ENCODE data around the gene LEMD1. TPM values are rescaled to one million over a fixed set of nuclear protein-coding genes. Genes with fewer than 3 reads are reported as not detected.
"Not testable (repeated sequence)": the region's sequence is repeated elsewhere in the genome, so short reads cannot be mapped to it uniquely, and the experiment has no call there.

LEMD1 gene
- polyA plus RNA-seq, 3 donors, result 3.3 to 3.9 (median 3.6) TPM

- no peak for DNase-seq (ENCODE audit: low read depth in 3 of 3, low spot score in 2 of 3)
These were observed 25.8 kb upstream of the LEMD1 start for GRCh38 chr1:205447457-205448341.

- no peak for DNase-seq (ENCODE audit: low read depth in 3 of 3, low spot score in 2 of 3)
These were observed 25.0 kb upstream of the LEMD1 start for GRCh38 chr1:205446828-205447227.

GRCh38 chr1:205445646-205445935 is 23.7 kb upstream of the LEMD1 start:
- DNase-seq (ENCODE audit: low read depth in 3 of 3, low spot score in 2 of 3), result no peak

- no peak for DNase-seq (ENCODE audit: low read depth in 3 of 3, low spot score in 2 of 3)
These were observed 23.2 kb upstream of the LEMD1 start for GRCh38 chr1:205444931-205445645.

GRCh38 chr1:205444300-205444930 is 22.6 kb upstream of the LEMD1 start:
- no peak for DNase-seq (ENCODE audit: low read depth in 3 of 3, low spot score in 2 of 3)

GRCh38 chr1:205443585-205444299 is 21.9 kb upstream of the LEMD1 start:
- no peak for DNase-seq (ENCODE audit: low read depth in 3 of 3, low spot score in 2 of 3)

GRCh38 chr1:205442051-205442725 is 20.3 kb upstream of the LEMD1 start:
- no peak for DNase-seq (ENCODE audit: low read depth in 3 of 3, low spot score in 2 of 3)

GRCh38 chr1:205441716-205442050 is 19.8 kb upstream of the LEMD1 start:
- no peak for DNase-seq (ENCODE audit: low read depth in 3 of 3, low spot score in 2 of 3)

GRCh38 chr1:205441318-205441633 is 19.4 kb upstream of the LEMD1 start:
- no peak for DNase-seq (ENCODE audit: low read depth in 3 of 3, low spot score in 2 of 3)

- DNase-seq (ENCODE audit: low read depth in 3 of 3, low spot score in 2 of 3), result peak in 1 of 3 donors; percentile 47
These were observed 18.8 kb upstream of the LEMD1 start for GRCh38 chr1:205440476-205441317.

GRCh38 chr1:205440121-205440475 is 18.2 kb upstream of the LEMD1 start:
- no peak for DNase-seq (ENCODE audit: low read depth in 3 of 3, low spot score in 2 of 3)

GRCh38 chr1:205438213-205439158 is 16.6 kb upstream of the LEMD1 start:
- DNase-seq (ENCODE audit: low read depth in 3 of 3, low spot score in 2 of 3), result peak in 1 of 3 donors; percentile 59

- DNase-seq (ENCODE audit: low read depth in 3 of 3, low spot score in 2 of 3), result no peak
These were observed 15.7 kb upstream of the LEMD1 start for GRCh38 chr1:205437570-205437969.

- DNase-seq (ENCODE audit: low read depth in 3 of 3, low spot score in 2 of 3), result no peak
These were observed 15.0 kb upstream of the LEMD1 start for GRCh38 chr1:205436776-205437410.

GRCh38 chr1:205435578-205436573 is 14.0 kb upstream of the LEMD1 start:
- DNase-seq (ENCODE audit: low read depth in 3 of 3, low spot score in 2 of 3), result no peak

GRCh38 chr1:205434738-205435137 is 12.9 kb upstream of the LEMD1 start:
- DNase-seq (ENCODE audit: low read depth in 3 of 3, low spot score in 2 of 3), result no peak

- DNase-seq (ENCODE audit: low read depth in 3 of 3, low spot score in 2 of 3), result not testable (repeated sequence)
These were observed 10.8 kb upstream of the LEMD1 start for GRCh38 chr1:205432692-205433091.
